HepG2 (cell line): ENCODE results near the gene SEZ6L. TPM values are rescaled to one million over a fixed set of nuclear protein-coding genes. Genes with fewer than 3 reads are reported as not detected.

ENCODE experiments used
- BCL6 ChIP-seq: IDR thresholded peaks from 2 replicates; pipeline ENCODE4 v1.6.1; 2016; ENCODE audit warnings: missing genetic modification reagents, missing compliant biosample characterization
- BRCA1 ChIP-seq: sonication (generic); formaldehyde crosslinking; IDR thresholded peaks from 2 replicates; pipeline ENCODE4 v1.4.0; 2020; ENCODE audit warnings: missing genetic modification reagents
- CCAR2 ChIP-seq: fragments of 200-400 bp; formaldehyde crosslinking; optimal IDR thresholded peaks from 2 replicates; pipeline ENCODE3; 2018; ENCODE audit warnings: low read depth, mild to moderate bottlenecking, low read length, moderate library complexity
- FOXA3 ChIP-seq: IDR thresholded peaks from 2 replicates; pipeline ENCODE4 v1.6.1; 2016; ENCODE audit warnings: missing genetic modification reagents, missing compliant biosample characterization
- FOXJ3 ChIP-seq: sonication (generic); formaldehyde crosslinking; IDR thresholded peaks from 2 replicates; pipeline ENCODE4 v1.4.0; 2020; ENCODE audit warnings: missing genetic modification reagents, mild to moderate bottlenecking, borderline replicate concordance
- MIER2 ChIP-seq: IDR thresholded peaks from 2 replicates; pipeline ENCODE4 v1.6.1; 2016; ENCODE audit warnings: missing biosample characterization, missing genetic modification reagents
- MIER3 ChIP-seq: IDR thresholded peaks from 2 replicates; pipeline ENCODE4 v1.6.1; 2016; ENCODE audit warnings: missing compliant biosample characterization, borderline replicate concordance
- NFKBIZ ChIP-seq: IDR thresholded peaks from 2 replicates; pipeline ENCODE4 v1.6.1; 2018; ENCODE audit warnings: missing genetic modification reagents, missing compliant biosample characterization
- NPAS2 ChIP-seq: sonication (generic); formaldehyde crosslinking; IDR thresholded peaks from 2 replicates; pipeline ENCODE4 v1.8.0; 2022; ENCODE audit warnings: mild to moderate bottlenecking, missing genetic modification reagents, borderline replicate concordance
- PAXIP1 ChIP-seq: sonication (generic); formaldehyde crosslinking; conservative IDR thresholded peaks from 2 replicates; pipeline ENCODE4 v1.4.0; 2020; ENCODE audit warnings: mild to moderate bottlenecking, missing genetic modification reagents, moderate library complexity
- PHB2 ChIP-seq: fragments of 450-650 bp; IDR thresholded peaks from 2 replicates; pipeline ENCODE4 v1.6.1; 2018; ENCODE audit not compliant: partially characterized antibody
- RAD21 ChIP-seq: fragments of 450-650 bp; formaldehyde crosslinking; IDR thresholded peaks from 2 replicates; pipeline ENCODE4 v1.5.0; 2020; ENCODE audit warnings: mild to moderate bottlenecking
- RFXANK ChIP-seq: IDR thresholded peaks from 2 replicates; pipeline ENCODE4 v1.6.1; 2016
- SAP130 ChIP-seq: IDR thresholded peaks from 2 replicates; pipeline ENCODE4 v1.6.1; 2016; ENCODE audit warnings: low read depth
- SMC3 ChIP-seq: IDR thresholded peaks from 2 replicates; pipeline ENCODE4 v1.6.1; 2011; ENCODE audit warnings: low read length, improper control_type of control experiment
- THAP11 ChIP-seq: IDR thresholded peaks from 2 replicates; pipeline ENCODE4 v1.6.1; 2016; ENCODE audit warnings: missing biosample characterization, missing genetic modification reagents
- TRIM22 ChIP-seq: fragments of 450-650 bp; IDR thresholded peaks from 2 replicates; pipeline ENCODE4 v1.6.1; 2017
- ZNF207 ChIP-seq: fragments of 450-650 bp; IDR thresholded peaks from 2 replicates; pipeline ENCODE4 v1.6.1; 2016; ENCODE audit warnings: antibody characterized with exemption, borderline replicate concordance
- ZNF232 ChIP-seq: sonication (generic); formaldehyde crosslinking; IDR thresholded peaks from 2 replicates; pipeline ENCODE4 v1.4.0; 2020; ENCODE audit warnings: missing genetic modification reagents, borderline replicate concordance
- ZNF383 ChIP-seq: sonication (generic); formaldehyde crosslinking; IDR thresholded peaks from 2 replicates; pipeline ENCODE4 v1.4.0; 2020; ENCODE audit warnings: missing genetic modification reagents, mild to moderate bottlenecking, borderline replicate concordance
- ZNF589 ChIP-seq: sonication (generic); formaldehyde crosslinking; conservative IDR thresholded peaks from 2 replicates; pipeline ENCODE4 v1.8.0; 2022; ENCODE audit warnings: mild to moderate bottlenecking, moderate library complexity, missing genetic modification reagents
- ZNF724P ChIP-seq: sonication (generic); formaldehyde crosslinking; IDR thresholded peaks from 2 replicates; pipeline ENCODE4 v1.8.0; 2022; ENCODE audit warnings: missing genetic modification reagents, borderline replicate concordance
- ZNF768 ChIP-seq: sonication (generic); formaldehyde crosslinking; IDR thresholded peaks from 2 replicates; pipeline ENCODE4 v1.4.0; 2020; ENCODE audit warnings: missing genetic modification reagents
- polyA plus RNA-seq, 8 experiments: library from polyadenylated mRNA; depleted of rRNA in 3 of 8; stranded (reverse) in 7 of 8; unstranded in 1 of 8; fragments of >200 nt; fragmentation: Illumina TruSeq in 4 of 8; extraction: Trizol in 4 of 8; gene quantifications; 2 replicates each; pipeline versions ENCODE4 v1.2.1 to v1.2.3, GENCODE V29; 2011 to 2016; ENCODE audit warnings: low read depth in 4 of 8, missing spikeins in 1 of 8, mixed read lengths in 1 of 8; ENCODE audit not compliant: insufficient read depth in 1 of 8
- total RNA-seq, 5 experiments: library from RNA; depleted of rRNA; stranded (reverse); fragments of >200 nt; fragmentation: Illumina TruSeq; extraction: Trizol; gene quantifications; 2 replicates each; pipeline ENCODE4 v1.2.3, GENCODE V29; 2016; ENCODE audit warnings: low read depth in 1 of 5
- TF ChIP-seq, protein P1 (sequence below): sonication (generic); formaldehyde crosslinking; IDR thresholded peaks from 2 replicates; pipeline ENCODE4 v1.4.0; 2020; ENCODE audit warnings: missing genetic modification reagents
- TF ChIP-seq, protein P2 (sequence below): sonication (generic); formaldehyde crosslinking; IDR thresholded peaks from 2 replicates; pipeline ENCODE4 v1.8.0; 2022; ENCODE audit warnings: mild to moderate bottlenecking, missing genetic modification reagents, moderate library complexity

Gene SEZ6L
- total and polyA plus RNA-seq, 2 of the 13 experiments (the other 11 are each of a cell fraction or from before 2014, with no cell fraction given): not detected

DNA sequence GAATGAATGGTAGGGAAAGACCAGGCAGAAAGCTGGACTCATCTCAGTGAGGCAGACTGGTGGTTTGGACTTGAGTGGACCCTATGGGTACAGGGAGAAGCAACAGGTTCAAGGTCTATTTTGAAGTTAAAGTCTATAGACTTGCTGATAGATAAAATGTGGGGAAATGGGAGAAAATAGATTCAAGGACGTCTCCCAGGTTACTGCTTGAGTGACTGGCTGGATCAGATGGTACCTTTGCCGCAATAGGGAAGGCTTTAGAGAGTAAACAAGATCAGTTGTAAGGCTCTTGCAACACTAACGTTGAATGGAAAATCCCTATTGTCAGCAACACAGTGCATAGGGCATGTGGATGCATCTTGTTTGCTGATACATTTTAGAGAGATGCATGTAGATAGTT is 27.4 kb downstream of the SEZ6L start (continued):
- TF ChIP-seq BCL6 (CRISPR knock-in tag) (peak; percentile 50; the same call in 1 of the 2 replicates), RAD21 (CRISPR knock-in tag) (no peak), RFXANK (CRISPR knock-in tag) (no peak), MIER2 (CRISPR knock-in tag) (0 out of 2 replicates have a peak, but pooled peaks have one; percentile 42), SAP130 (CRISPR knock-in tag) (no peak), FOXJ3 (CRISPR knock-in tag) (peak; percentile 79; the same call in 1 of the 2 replicates), TRIM22 (no peak), ZNF383 (CRISPR knock-in tag) (no peak), PAXIP1 (peak; percentile 89), ZNF207 (no peak), ZNF589 (CRISPR knock-in tag) (no peak), NFKBIZ (no peak), SMC3 (peak; percentile 3; the same call in 1 of the 2 replicates), BRCA1 (no peak), CCAR2 (no peak), FOXA3 (CRISPR knock-in tag) (peak; percentile 93), ZNF232 (CRISPR knock-in tag) (no peak), ZNF768 (no peak), ZNF724P (CRISPR knock-in tag) (no peak), MIER3 (CRISPR knock-in tag) (peak; percentile 74; the same call in 1 of the 2 replicates), THAP11 (CRISPR knock-in tag) (0 out of 2 replicates have a peak, but pooled peaks have one; percentile 19), PHB2 (no peak), NPAS2 (CRISPR knock-in tag) (no peak)
- TF ChIP-seq, protein P1, sequence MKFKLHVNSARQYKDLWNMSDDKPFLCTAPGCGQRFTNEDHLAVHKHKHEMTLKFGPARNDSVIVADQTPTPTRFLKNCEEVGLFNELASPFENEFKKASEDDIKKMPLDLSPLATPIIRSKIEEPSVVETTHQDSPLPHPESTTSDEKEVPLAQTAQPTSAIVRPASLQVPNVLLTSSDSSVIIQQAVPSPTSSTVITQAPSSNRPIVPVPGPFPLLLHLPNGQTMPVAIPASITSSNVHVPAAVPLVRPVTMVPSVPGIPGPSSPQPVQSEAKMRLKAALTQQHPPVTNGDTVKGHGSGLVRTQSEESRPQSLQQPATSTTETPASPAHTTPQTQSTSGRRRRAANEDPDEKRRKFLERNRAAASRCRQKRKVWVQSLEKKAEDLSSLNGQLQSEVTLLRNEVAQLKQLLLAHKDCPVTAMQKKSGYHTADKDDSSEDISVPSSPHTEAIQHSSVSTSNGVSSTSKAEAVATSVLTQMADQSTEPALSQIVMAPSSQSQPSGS (CRISPR knock-in tag): peak; percentile 58; the same call in 1 of the 2 replicates
- TF ChIP-seq, protein P2, sequence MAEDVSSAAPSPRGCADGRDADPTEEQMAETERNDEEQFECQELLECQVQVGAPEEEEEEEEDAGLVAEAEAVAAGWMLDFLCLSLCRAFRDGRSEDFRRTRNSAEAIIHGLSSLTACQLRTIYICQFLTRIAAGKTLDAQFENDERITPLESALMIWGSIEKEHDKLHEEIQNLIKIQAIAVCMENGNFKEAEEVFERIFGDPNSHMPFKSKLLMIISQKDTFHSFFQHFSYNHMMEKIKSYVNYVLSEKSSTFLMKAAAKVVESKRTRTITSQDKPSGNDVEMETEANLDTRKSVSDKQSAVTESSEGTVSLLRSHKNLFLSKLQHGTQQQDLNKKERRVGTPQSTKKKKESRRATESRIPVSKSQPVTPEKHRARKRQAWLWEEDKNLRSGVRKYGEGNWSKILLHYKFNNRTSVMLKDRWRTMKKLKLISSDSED (CRISPR knock-in tag): no peak
